Right hindlimb (tissue), 1 donor: ENCODE data around the gene AGBL4.
"Not testable (repeated sequence)": the region's sequence is repeated elsewhere in the genome, so short reads cannot be mapped to it uniquely, and the experiment has no call there.

Experiments used
- DNase-seq: peaks from one replicate; pipeline ENCODE4 v3.0.0-alpha.2; 2018

The AGBL4 gene

GRCh38 chr1:49016030-49016977 lies 1007.5 kb downstream of the AGBL4 start:
- DNase-seq, result no peak

GRCh38 chr1:49013079-49013478 lies 1010.7 kb downstream of the AGBL4 start:
- DNase-seq, result no peak

GRCh38 chr1:49002981-49003380 lies 1020.8 kb downstream of the AGBL4 start:
- DNase-seq, result not testable (repeated sequence)

GRCh38 chr1:48999321-48999720 lies 1024.4 kb downstream of the AGBL4 start:
- DNase-seq, result no peak

- no peak for DNase-seq
Observed at GRCh38 chr1:48996311-48996710, 1027.4 kb downstream of the AGBL4 start.

- DNase-seq, result no peak
Observed at GRCh38 chr1:48988633-48989197, 1035.0 kb downstream of the AGBL4 start.

GRCh38 chr1:48979940-48980339 lies 1043.8 kb downstream of the AGBL4 start:
- DNase-seq, result no peak

- no peak for DNase-seq
Observed at GRCh38 chr1:48978413-48978812, 1045.3 kb downstream of the AGBL4 start.

- DNase-seq, result no peak
Observed at GRCh38 chr1:48977273-48977672, 1046.5 kb downstream of the AGBL4 start.

GRCh38 chr1:48969971-48970370 lies 1053.8 kb downstream of the AGBL4 start:
- DNase-seq, result no peak

- no peak for DNase-seq
Observed at GRCh38 chr1:48967318-48967717, 1056.4 kb downstream of the AGBL4 start.

GRCh38 chr1:48966583-48966982 lies 1057.2 kb downstream of the AGBL4 start:
- DNase-seq, result no peak

GRCh38 chr1:48960320-48960719 lies 1063.4 kb downstream of the AGBL4 start:
- no peak for DNase-seq

GRCh38 chr1:48955774-48956173 lies 1068.0 kb downstream of the AGBL4 start:
- no peak for DNase-seq

GRCh38 chr1:48953617-48954016 lies 1070.1 kb downstream of the AGBL4 start:
- no peak for DNase-seq

- no peak for DNase-seq
Observed at GRCh38 chr1:48948562-48948961, 1075.2 kb downstream of the AGBL4 start.

GRCh38 chr1:48947761-48948537 lies 1075.8 kb downstream of the AGBL4 start:
- peak; percentile 39 for DNase-seq

GRCh38 chr1:48946070-48946469 lies 1077.7 kb downstream of the AGBL4 start:
- no peak for DNase-seq

GRCh38 chr1:48944811-48945210 lies 1078.9 kb downstream of the AGBL4 start:
- no peak for DNase-seq

GRCh38 chr1:48943826-48944225 lies 1079.9 kb downstream of the AGBL4 start:
- DNase-seq, result no peak

GRCh38 chr1:48943393-48943792 lies 1080.4 kb downstream of the AGBL4 start:
- no peak for DNase-seq

- no peak for DNase-seq
Observed at GRCh38 chr1:48940962-48941732, 1082.6 kb downstream of the AGBL4 start.

GRCh38 chr1:48940354-48940753 lies 1083.4 kb downstream of the AGBL4 start:
- no peak for DNase-seq
